HL-60 (cell line): Measurements from ENCODE around the gene CFAP161.

Source experiments
- DNase-seq, 2 experiments: peaks; one replicate each; pipeline ENCODE4 v3.0.0-alpha.2; 2010 to 2020; ENCODE audit warnings: low read depth in 1 of 2, low spot score in 1 of 2
- H3K27ac ChIP-seq: fragments of 250-450 bp; sonication (Bioruptor Pico); replicated peaks from 2 replicates; pipeline ENCODE4 v1.5.1; 2020; ENCODE audit warnings: mild to moderate bottlenecking, moderate library complexity
- H3K27me3 ChIP-seq: fragments of 250-450 bp; sonication (Bioruptor Pico); 2 replicates; pipeline ENCODE4 v1.5.1; 2021; ENCODE audit warnings: mild to moderate bottlenecking, moderate library complexity; ENCODE audit not compliant: insufficient read depth, poor library complexity, severe bottlenecking
- H3K4me3 ChIP-seq: replicated peaks from 2 replicates; pipeline ENCODE4 v1.5.1; 2011; ENCODE audit warnings: mild to moderate bottlenecking, control low read depth, low read length; ENCODE audit not compliant: insufficient read depth
- GABPA ChIP-seq: IDR thresholded peaks from 2 replicates; pipeline ENCODE4 v1.6.1; 2012; ENCODE audit warnings: low read depth
- POLR2AphosphoS5 ChIP-seq: IDR thresholded peaks from 2 replicates; pipeline ENCODE4 v1.6.1; 2012; ENCODE audit warnings: low read depth
- SPI1 ChIP-seq: IDR thresholded peaks from 2 replicates; pipeline ENCODE4 v1.6.1; 2012; ENCODE audit warnings: low read depth, mild to moderate bottlenecking, borderline replicate concordance
- TF ChIP-seq, protein P1 (sequence below): IDR thresholded peaks from one replicate; pipeline ENCODE4 v1.5.1; 2011; ENCODE audit warnings: low read length, control low read depth, inconsistent platforms; ENCODE audit not compliant: insufficient read depth
- TF ChIP-seq, protein P2 (sequence below): IDR thresholded peaks from 2 replicates; pipeline ENCODE4 v1.6.1; 2012; ENCODE audit warnings: low read depth; ENCODE audit not compliant: insufficient replicate concordance

The CFAP161 gene

DNA sequence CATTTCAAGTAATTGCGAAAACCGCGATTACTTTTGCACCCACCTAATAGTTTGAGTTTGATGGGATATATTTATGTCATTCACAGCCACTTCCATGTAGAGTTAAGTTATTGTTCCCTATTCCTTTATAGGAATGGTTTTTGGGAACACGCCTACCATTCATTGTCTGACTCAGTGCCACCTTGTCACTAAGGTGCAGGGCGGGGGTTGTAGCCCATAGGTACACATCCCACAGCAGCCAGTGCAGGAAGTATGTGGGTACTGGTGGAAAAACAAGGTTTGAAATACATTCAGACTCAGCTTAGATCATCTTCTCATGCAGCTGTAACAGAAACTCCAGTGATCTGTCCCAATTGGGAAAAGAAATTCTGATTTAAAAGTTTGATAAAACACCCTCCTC, 48.2 kb upstream of the CFAP161 start:
- TF ChIP-seq POLR2AphosphoS5, result no peak
- TF ChIP-seq, protein P1, sequence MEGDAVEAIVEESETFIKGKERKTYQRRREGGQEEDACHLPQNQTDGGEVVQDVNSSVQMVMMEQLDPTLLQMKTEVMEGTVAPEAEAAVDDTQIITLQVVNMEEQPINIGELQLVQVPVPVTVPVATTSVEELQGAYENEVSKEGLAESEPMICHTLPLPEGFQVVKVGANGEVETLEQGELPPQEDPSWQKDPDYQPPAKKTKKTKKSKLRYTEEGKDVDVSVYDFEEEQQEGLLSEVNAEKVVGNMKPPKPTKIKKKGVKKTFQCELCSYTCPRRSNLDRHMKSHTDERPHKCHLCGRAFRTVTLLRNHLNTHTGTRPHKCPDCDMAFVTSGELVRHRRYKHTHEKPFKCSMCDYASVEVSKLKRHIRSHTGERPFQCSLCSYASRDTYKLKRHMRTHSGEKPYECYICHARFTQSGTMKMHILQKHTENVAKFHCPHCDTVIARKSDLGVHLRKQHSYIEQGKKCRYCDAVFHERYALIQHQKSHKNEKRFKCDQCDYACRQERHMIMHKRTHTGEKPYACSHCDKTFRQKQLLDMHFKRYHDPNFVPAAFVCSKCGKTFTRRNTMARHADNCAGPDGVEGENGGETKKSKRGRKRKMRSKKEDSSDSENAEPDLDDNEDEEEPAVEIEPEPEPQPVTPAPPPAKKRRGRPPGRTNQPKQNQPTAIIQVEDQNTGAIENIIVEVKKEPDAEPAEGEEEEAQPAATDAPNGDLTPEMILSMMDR, result no peak
- TF ChIP-seq, protein P2, sequence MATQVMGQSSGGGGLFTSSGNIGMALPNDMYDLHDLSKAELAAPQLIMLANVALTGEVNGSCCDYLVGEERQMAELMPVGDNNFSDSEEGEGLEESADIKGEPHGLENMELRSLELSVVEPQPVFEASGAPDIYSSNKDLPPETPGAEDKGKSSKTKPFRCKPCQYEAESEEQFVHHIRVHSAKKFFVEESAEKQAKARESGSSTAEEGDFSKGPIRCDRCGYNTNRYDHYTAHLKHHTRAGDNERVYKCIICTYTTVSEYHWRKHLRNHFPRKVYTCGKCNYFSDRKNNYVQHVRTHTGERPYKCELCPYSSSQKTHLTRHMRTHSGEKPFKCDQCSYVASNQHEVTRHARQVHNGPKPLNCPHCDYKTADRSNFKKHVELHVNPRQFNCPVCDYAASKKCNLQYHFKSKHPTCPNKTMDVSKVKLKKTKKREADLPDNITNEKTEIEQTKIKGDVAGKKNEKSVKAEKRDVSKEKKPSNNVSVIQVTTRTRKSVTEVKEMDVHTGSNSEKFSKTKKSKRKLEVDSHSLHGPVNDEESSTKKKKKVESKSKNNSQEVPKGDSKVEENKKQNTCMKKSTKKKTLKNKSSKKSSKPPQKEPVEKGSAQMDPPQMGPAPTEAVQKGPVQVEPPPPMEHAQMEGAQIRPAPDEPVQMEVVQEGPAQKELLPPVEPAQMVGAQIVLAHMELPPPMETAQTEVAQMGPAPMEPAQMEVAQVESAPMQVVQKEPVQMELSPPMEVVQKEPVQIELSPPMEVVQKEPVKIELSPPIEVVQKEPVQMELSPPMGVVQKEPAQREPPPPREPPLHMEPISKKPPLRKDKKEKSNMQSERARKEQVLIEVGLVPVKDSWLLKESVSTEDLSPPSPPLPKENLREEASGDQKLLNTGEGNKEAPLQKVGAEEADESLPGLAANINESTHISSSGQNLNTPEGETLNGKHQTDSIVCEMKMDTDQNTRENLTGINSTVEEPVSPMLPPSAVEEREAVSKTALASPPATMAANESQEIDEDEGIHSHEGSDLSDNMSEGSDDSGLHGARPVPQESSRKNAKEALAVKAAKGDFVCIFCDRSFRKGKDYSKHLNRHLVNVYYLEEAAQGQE, result no peak
- TF ChIP-seq GABPA, result no peak
- no peak for TF ChIP-seq SPI1
- H3K27ac ChIP-seq, result no peak overlapping the region
- no peak for DNase-seq
- H3K4me3 ChIP-seq, result no peak overlapping the region
- peaks cover 5% of the 10 kb centered on the region for H3K27me3 ChIP-seq

DNA sequence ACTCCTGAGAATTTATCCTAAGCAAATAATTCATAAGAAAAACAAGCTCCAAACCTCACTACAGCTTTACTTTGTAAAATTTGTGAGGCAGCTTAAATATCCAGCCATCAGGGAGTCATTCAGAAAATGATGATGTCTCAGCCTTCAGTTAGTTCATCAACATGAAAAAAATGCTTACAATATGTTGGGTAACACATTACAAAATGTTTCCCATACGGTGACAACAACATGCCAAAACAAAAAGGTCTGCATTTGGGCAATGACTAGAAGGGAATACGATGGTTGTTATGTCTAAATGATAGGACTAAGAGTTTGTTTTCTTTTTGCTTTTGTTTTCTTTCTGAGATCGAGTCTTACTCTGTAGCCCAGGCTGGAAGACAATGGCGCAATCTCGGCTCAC, 47.0 kb upstream of the CFAP161 start:
- Histone ChIP-seq H3K27me3 (peaks cover 5% of the 10 kb centered on the region), H3K4me3 (no peak overlapping the region), H3K27ac (no peak overlapping the region)
- TF ChIP-seq GABPA (no peak), SPI1 (no peak), POLR2AphosphoS5 (no peak)
- TF ChIP-seq, protein P1, result no peak
- TF ChIP-seq, protein P2, result no peak
- DNase-seq, result no peak

- no peak overlapping the region for H3K4me3 ChIP-seq
- DNase-seq, result no peak
- TF ChIP-seq, protein P1, result no peak
- no peak for TF ChIP-seq GABPA
- TF ChIP-seq, protein P2, result no peak
- no peak for TF ChIP-seq POLR2AphosphoS5
- no peak for TF ChIP-seq SPI1
- H3K27me3 ChIP-seq, result peaks cover 5% of the 10 kb centered on the region
- no peak overlapping the region for H3K27ac ChIP-seq
Observed at GRCh38 chr15:81087694-81088093, 46.4 kb upstream of the CFAP161 start.
